Colonic mucosa (tissue), 4 donors: ENCODE data around the gene OOEP. TPM values are rescaled to one million over a fixed set of nuclear protein-coding genes. Genes with fewer than 3 reads are reported as not detected.

Experiments used
- DNase-seq: peaks from one replicate; pipeline ENCODE4 v3.0.0-alpha.2; 2020
- H3K27ac ChIP-seq: fragments of 200-600 bp; one replicate; pipeline ENCODE4 v1.8.0; 2021
- H3K27me3 ChIP-seq: fragments of 200-600 bp; one replicate; pipeline ENCODE4 v1.8.0; 2021
- H3K36me3 ChIP-seq: fragments of 200-600 bp; one replicate; pipeline ENCODE4 v1.8.0; 2021
- H3K4me1 ChIP-seq: fragments of 200-600 bp; one replicate; pipeline ENCODE4 v1.8.0; 2021; ENCODE audit warnings: mild to moderate bottlenecking
- H3K4me3 ChIP-seq: fragments of 200-600 bp; one replicate; pipeline ENCODE4 v1.8.0; 2021
- H3K9ac ChIP-seq, 2 donors: one replicate each; pipeline ENCODE4 v1.7.0; 2013; ENCODE audit warnings: control low read depth in 2 of 2, low read depth in 2 of 2, low read length in 2 of 2
- H3K9me3 ChIP-seq: fragments of 200-600 bp; one replicate; pipeline ENCODE4 v1.8.0; 2021
- CTCF ChIP-seq: fragments of 200-600 bp; IDR thresholded peaks from one replicate; pipeline ENCODE4 v1.8.0; 2022; ENCODE audit warnings: antibody characterized with exemption, mild to moderate bottlenecking
- intact Hi-C: fragments of 100-400 bp; cut with DNase I; formaldehyde crosslinking; loops from one replicate; pipeline ENCODE4 v1.14.1; 2022
- total RNA-seq, 2 donors: library from RNA; stranded (reverse); fragmentation: NEBNext Ultra II Directional in 1 of 2; extraction: Animal tissue kit (Norgen Biotek cat#: 25700) in 1 of 2; gene quantifications; one replicate each; pipeline ENCODE4 v1.2.1, GENCODE V29; 2021
- donor health status: healthy.
- donor health status: DM: no; HTN: no; CAD: no.
- donor health status: DM: no; HTN: no; CAD: no.

The OOEP gene
- total RNA-seq: not detected

- Histone ChIP-seq H3K4me3 (no peak within 1 kb of the TSS), H3K27ac (no peak within 1 kb of the TSS), H3K9ac (no peak within 1 kb of the TSS), H3K9me3 (no peaks in the 10 kb centered on the region), H3K4me1 (no peaks in the 10 kb centered on the region), H3K27me3 (no peaks in the 10 kb centered on the region), H3K36me3 (no peaks in the 10 kb centered on the region)
- intact Hi-C loops: no loop called here
- no peak for DNase-seq
- TF ChIP-seq CTCF: no peak
These were observed at the start of gene OOEP for GRCh38 chr6:73369563-73369962. Gene OOEP (minus strand): TSS chr6:73369897. CDS start chr6:73369792, 105 bp downstream.

GRCh38 chr6:73418081-73418741, 48.5 kb upstream of the OOEP start:
- no peak for DNase-seq
- TF ChIP-seq CTCF: no peak
- no peaks in the 10 kb centered on the region for H3K36me3 ChIP-seq
- no peak overlapping the region for H3K9ac ChIP-seq
- no peaks in the 10 kb centered on the region for H3K4me1 ChIP-seq
- H3K27ac ChIP-seq: no peak overlapping the region
- intact Hi-C loops: no loop called here
- no peaks in the 10 kb centered on the region for H3K9me3 ChIP-seq
- H3K27me3 ChIP-seq: no peaks in the 10 kb centered on the region
- no peak overlapping the region for H3K4me3 ChIP-seq

- Histone ChIP-seq H3K4me3 (no peak overlapping the region), H3K4me1 (no peaks in the 10 kb centered on the region), H3K36me3 (no peaks in the 10 kb centered on the region), H3K9me3 (no peaks in the 10 kb centered on the region), H3K27me3 (no peaks in the 10 kb centered on the region), H3K27ac (no peak overlapping the region), H3K9ac (no peak overlapping the region)
- DNase-seq: no peak
- no peak for TF ChIP-seq CTCF
- intact Hi-C loops: no loop called here
These were observed 43.4 kb upstream of the OOEP start for GRCh38 chr6:73413102-73413501.

- H3K9ac ChIP-seq: no peak overlapping the region
- H3K36me3 ChIP-seq: no peaks in the 10 kb centered on the region
- H3K9me3 ChIP-seq: no peaks in the 10 kb centered on the region
- H3K4me1 ChIP-seq: no peaks in the 10 kb centered on the region
- no peaks in the 10 kb centered on the region for H3K27me3 ChIP-seq
- H3K27ac ChIP-seq: no peak overlapping the region
- intact Hi-C loops: no loop called here
- TF ChIP-seq CTCF: no peak
- H3K4me3 ChIP-seq: no peak overlapping the region
- no peak for DNase-seq
These were observed 39.7 kb upstream of the OOEP start for GRCh38 chr6:73409395-73409794.

GRCh38 chr6:73400656-73401055, 31.0 kb upstream of the OOEP start:
- Histone ChIP-seq H3K27me3 (no peaks in the 10 kb centered on the region), H3K27ac (no peak overlapping the region), H3K4me3 (no peak overlapping the region), H3K9me3 (no peaks in the 10 kb centered on the region), H3K9ac (no peak overlapping the region), H3K4me1 (no peaks in the 10 kb centered on the region), H3K36me3 (no peaks in the 10 kb centered on the region)
- no peak for DNase-seq
- TF ChIP-seq CTCF: no peak
- intact Hi-C loops: no loop called here
